Measurements from ENCODE around the gene XIRP2. TPM values are rescaled to one million over a fixed set of nuclear protein-coding genes. Genes with fewer than 3 reads are reported as not detected.

The XIRP2 gene
- total and polyA plus RNA-seq, 3 experiments from 2014 or later, result not detected

- Histone ChIP-seq H3K36me3 (ENCODE audit: insufficient read depth, low read length) (no peaks in the 10 kb centered on the region), H3K27ac (ENCODE audit: low read depth, low read length) (no peak overlapping the region), H3K4me1 (ENCODE audit: insufficient read depth, low read length) (no peaks in the 10 kb centered on the region), H3K4me3 (ENCODE audit: low read length) (no peak overlapping the region), H3K9me3 (ENCODE audit: low read length) (no peaks in the 10 kb centered on the region), H3K27me3 (ENCODE audit: insufficient read depth, low read length, poor library complexity, severe bottlenecking) (no peaks in the 10 kb centered on the region)
- ChIA-PET CTCF (no interaction called here), POLR2A (interaction anchor here (0.7 kb wide), 1 partner anchor 25 kb away, joined by 5 read pairs; no protein-coding TSS in a partner anchor)
- Mint-ChIP-seq H3K27ac (no peak overlapping the region), H3K9me3 (peaks cover 0 to 9% (median 2%) of the 10 kb centered on the region in 5 donors), H3K4me3 (no peak overlapping the region), H3K27me3 (peaks cover 0 to 2% of the 10 kb centered on the region in 2 donors), H3K36me3 (no peaks in the 10 kb centered on the region), H3K4me1 (no peaks in the 10 kb centered on the region)
- DNase-seq, result no peak
Measured at GRCh38 chr2:166882851-166883250, 5.4 kb upstream of the XIRP2 start.

GRCh38 chr2:166891727-166892126 lies 3.4 kb downstream of the XIRP2 start:
- H3K27me3 ChIP-seq (ENCODE audit: insufficient read depth, low read length, poor library complexity, severe bottlenecking), result no peaks in the 10 kb centered on the region
- Mint-ChIP-seq H3K27ac (no peak overlapping the region), H3K36me3 (no peaks in the 10 kb centered on the region), H3K4me3 (no peak overlapping the region), H3K4me1 (no peaks in the 10 kb centered on the region), H3K27me3 (no peaks in the 10 kb centered on the region), H3K9me3 (peaks cover 0 to 5% (median 0%) of the 10 kb centered on the region in 5 donors)
- no peak overlapping the region for H3K27ac ChIP-seq (ENCODE audit: low read depth, low read length)
- H3K4me3 ChIP-seq (ENCODE audit: low read length), result no peak overlapping the region
- no peaks in the 10 kb centered on the region for H3K36me3 ChIP-seq (ENCODE audit: insufficient read depth, low read length)
- ChIA-PET POLR2A (no interaction called here), CTCF (no interaction called here)
- no peak for DNase-seq
- H3K4me1 ChIP-seq (ENCODE audit: insufficient read depth, low read length), result no peaks in the 10 kb centered on the region
- H3K9me3 ChIP-seq (ENCODE audit: low read length), result no peaks in the 10 kb centered on the region

GRCh38 chr2:166892397-166892796 lies 4.1 kb downstream of the XIRP2 start:
- Mint-ChIP-seq H3K36me3 (no peaks in the 10 kb centered on the region), H3K9me3 (peaks cover 0 to 11% (median 0%) of the 10 kb centered on the region in 5 donors)
- POLR2A ChIA-PET, result no interaction called here

GRCh38 chr2:166895243-166895642 lies 7.0 kb downstream of the XIRP2 start:
- Histone ChIP-seq H3K4me3 (ENCODE audit: low read length) (no peak overlapping the region), H3K36me3 (ENCODE audit: insufficient read depth, low read length) (no peaks in the 10 kb centered on the region), H3K4me1 (ENCODE audit: insufficient read depth, low read length) (no peaks in the 10 kb centered on the region), H3K27me3 (ENCODE audit: insufficient read depth, low read length, poor library complexity, severe bottlenecking) (no peaks in the 10 kb centered on the region), H3K27ac (ENCODE audit: low read depth, low read length) (no peak overlapping the region), H3K9me3 (ENCODE audit: low read length) (no peaks in the 10 kb centered on the region)
- POLR2A ChIA-PET, result no interaction called here
- no peaks in the 10 kb centered on the region for H3K4me1 Mint-ChIP-seq
- no peak overlapping the region for H3K27ac Mint-ChIP-seq
- no peak for DNase-seq
- H3K4me3 Mint-ChIP-seq, result no peak overlapping the region
- CTCF ChIA-PET, result no interaction called here
- H3K27me3 Mint-ChIP-seq, result no peaks in the 10 kb centered on the region
- no peaks in the 10 kb centered on the region for H3K36me3 Mint-ChIP-seq
- peaks cover 0 to 17% (median 2%) of the 10 kb centered on the region in 5 donors for H3K9me3 Mint-ChIP-seq

More at GRCh38 chr2:166892397-166892796, 4.1 kb downstream of the XIRP2 start:
- Mint-ChIP-seq H3K27ac (no peak overlapping the region), H3K4me1 (no peaks in the 10 kb centered on the region), H3K4me3 (no peak overlapping the region), H3K27me3 (no peaks in the 10 kb centered on the region)
- no peaks in the 10 kb centered on the region for H3K4me1 ChIP-seq (ENCODE audit: insufficient read depth, low read length)
- H3K9me3 ChIP-seq (ENCODE audit: low read length), result no peaks in the 10 kb centered on the region
- no peak for DNase-seq
- H3K4me3 ChIP-seq (ENCODE audit: low read length), result no peak overlapping the region
- no peaks in the 10 kb centered on the region for H3K27me3 ChIP-seq (ENCODE audit: insufficient read depth, low read length, poor library complexity, severe bottlenecking)
- CTCF ChIA-PET, result no interaction called here
- H3K27ac ChIP-seq (ENCODE audit: low read depth, low read length), result no peak overlapping the region
- H3K36me3 ChIP-seq (ENCODE audit: insufficient read depth, low read length), result no peaks in the 10 kb centered on the region

GRCh38 chr2:166897666-166898065 lies 9.4 kb downstream of the XIRP2 start:
- H3K4me3 Mint-ChIP-seq, result no peak overlapping the region
- ChIA-PET CTCF (no interaction called here), POLR2A (no interaction called here)
- no peaks in the 10 kb centered on the region for H3K36me3 ChIP-seq (ENCODE audit: insufficient read depth, low read length)
- H3K4me3 ChIP-seq (ENCODE audit: low read length), result no peak overlapping the region
- no peak overlapping the region for H3K27ac ChIP-seq (ENCODE audit: low read depth, low read length)
- no peak for DNase-seq
- no peaks in the 10 kb centered on the region for H3K36me3 Mint-ChIP-seq
- H3K9me3 ChIP-seq (ENCODE audit: low read length), result no peaks in the 10 kb centered on the region
- H3K27me3 Mint-ChIP-seq, result no peaks in the 10 kb centered on the region
- H3K27ac Mint-ChIP-seq, result no peak overlapping the region
- H3K27me3 ChIP-seq (ENCODE audit: insufficient read depth, low read length, poor library complexity, severe bottlenecking), result no peaks in the 10 kb centered on the region
- H3K4me1 ChIP-seq (ENCODE audit: insufficient read depth, low read length), result no peaks in the 10 kb centered on the region
- H3K9me3 Mint-ChIP-seq, result peaks cover 0 to 24% (median 4%) of the 10 kb centered on the region in 5 donors
- no peaks in the 10 kb centered on the region for H3K4me1 Mint-ChIP-seq

- Histone ChIP-seq H3K9me3 (ENCODE audit: low read length) (no peaks in the 10 kb centered on the region), H3K4me1 (ENCODE audit: insufficient read depth, low read length) (no peaks in the 10 kb centered on the region), H3K27ac (ENCODE audit: low read depth, low read length) (no peak overlapping the region), H3K27me3 (ENCODE audit: insufficient read depth, low read length, poor library complexity, severe bottlenecking) (no peaks in the 10 kb centered on the region), H3K36me3 (ENCODE audit: insufficient read depth, low read length) (no peaks in the 10 kb centered on the region), H3K4me3 (ENCODE audit: low read length) (no peak overlapping the region)
- CTCF ChIA-PET, result no interaction called here
- H3K4me1 Mint-ChIP-seq, result no peaks in the 10 kb centered on the region
- no peaks in the 10 kb centered on the region for H3K36me3 Mint-ChIP-seq
- POLR2A ChIA-PET, result no interaction called here
- no peak for DNase-seq
- H3K9me3 Mint-ChIP-seq, result peaks cover 0 to 29% (median 4%) of the 10 kb centered on the region in 5 donors
- H3K4me3 Mint-ChIP-seq, result no peak overlapping the region
- H3K27me3 Mint-ChIP-seq, result no peaks in the 10 kb centered on the region
- no peak overlapping the region for H3K27ac Mint-ChIP-seq
Measured at GRCh38 chr2:166899676-166900075, 11.4 kb downstream of the XIRP2 start.

GRCh38 chr2:166900700-166901099 lies 12.4 kb downstream of the XIRP2 start:
- Mint-ChIP-seq H3K4me3 (no peak overlapping the region), H3K27ac (no peak overlapping the region), H3K36me3 (no peaks in the 10 kb centered on the region), H3K4me1 (no peaks in the 10 kb centered on the region), H3K27me3 (no peaks in the 10 kb centered on the region), H3K9me3 (peaks cover 0 to 28% (median 4%) of the 10 kb centered on the region in 5 donors)
- Histone ChIP-seq H3K27ac (ENCODE audit: low read depth, low read length) (no peak overlapping the region), H3K9me3 (ENCODE audit: low read length) (no peaks in the 10 kb centered on the region), H3K4me3 (ENCODE audit: low read length) (no peak overlapping the region), H3K27me3 (ENCODE audit: insufficient read depth, low read length, poor library complexity, severe bottlenecking) (no peaks in the 10 kb centered on the region), H3K4me1 (ENCODE audit: insufficient read depth, low read length) (no peaks in the 10 kb centered on the region), H3K36me3 (ENCODE audit: insufficient read depth, low read length) (no peaks in the 10 kb centered on the region)
- CTCF ChIA-PET, result no interaction called here
- POLR2A ChIA-PET, result no interaction called here
- no peak for DNase-seq

- no peaks in the 10 kb centered on the region for H3K36me3 Mint-ChIP-seq
- H3K4me3 Mint-ChIP-seq, result no peak overlapping the region
- no peak for DNase-seq
- H3K9me3 ChIP-seq (ENCODE audit: low read length), result no peaks in the 10 kb centered on the region
- no peaks in the 10 kb centered on the region for H3K4me1 Mint-ChIP-seq
- H3K27me3 ChIP-seq (ENCODE audit: insufficient read depth, low read length, poor library complexity, severe bottlenecking), result no peaks in the 10 kb centered on the region
- peaks cover 0 to 28% (median 4%) of the 10 kb centered on the region in 5 donors for H3K9me3 Mint-ChIP-seq
- H3K27me3 Mint-ChIP-seq, result no peaks in the 10 kb centered on the region
- H3K27ac Mint-ChIP-seq, result no peak overlapping the region
- ChIA-PET CTCF (no interaction called here), POLR2A (no interaction called here)
- no peak overlapping the region for H3K4me3 ChIP-seq (ENCODE audit: low read length)
- no peak overlapping the region for H3K27ac ChIP-seq (ENCODE audit: low read depth, low read length)
- H3K36me3 ChIP-seq (ENCODE audit: insufficient read depth, low read length), result no peaks in the 10 kb centered on the region
- no peaks in the 10 kb centered on the region for H3K4me1 ChIP-seq (ENCODE audit: insufficient read depth, low read length)
Measured at GRCh38 chr2:166901336-166901735, 13.1 kb downstream of the XIRP2 start.

GRCh38 chr2:166916987-166917386 lies 28.7 kb downstream of the XIRP2 start:
- Histone ChIP-seq H3K9me3 (ENCODE audit: low read length) (no peaks in the 10 kb centered on the region), H3K36me3 (ENCODE audit: insufficient read depth, low read length) (no peaks in the 10 kb centered on the region), H3K4me1 (ENCODE audit: insufficient read depth, low read length) (no peaks in the 10 kb centered on the region), H3K27ac (ENCODE audit: low read depth, low read length) (no peak overlapping the region), H3K27me3 (ENCODE audit: insufficient read depth, low read length, poor library complexity, severe bottlenecking) (no peaks in the 10 kb centered on the region), H3K4me3 (ENCODE audit: low read length) (no peak overlapping the region)
- H3K27ac Mint-ChIP-seq, result no peak overlapping the region
- H3K36me3 Mint-ChIP-seq, result no peaks in the 10 kb centered on the region
- CTCF ChIA-PET, result no interaction called here
- DNase-seq, result no peak
- no peaks in the 10 kb centered on the region for H3K27me3 Mint-ChIP-seq
- H3K4me1 Mint-ChIP-seq, result no peaks in the 10 kb centered on the region
- POLR2A ChIA-PET, result no interaction called here
- H3K4me3 Mint-ChIP-seq, result no peak overlapping the region
- peaks cover 0 to 20% (median 5%) of the 10 kb centered on the region in 5 donors for H3K9me3 Mint-ChIP-seq

Data from CD8-positive, alpha-beta memory T cell (primary cell).